Breast epithelium (tissue), 3 donors: Measurements from ENCODE around the gene CHST15.

ENCODE experiments used
- CTCF ChIP-seq, 3 donors: fragments of 450-650 bp; IDR thresholded peaks; one replicate each; pipeline ENCODE4 v1.5.1; 2016 to 2017; ENCODE audit warnings: antibody characterized with exemption in 3 of 3, mild to moderate bottlenecking in 3 of 3, moderate library complexity in 3 of 3
- POLR2A ChIP-seq: fragments of 450-650 bp; IDR thresholded peaks from one replicate; pipeline ENCODE4 v1.6.1; 2016; ENCODE audit warnings: antibody characterized with exemption, mild to moderate bottlenecking, moderate library complexity

GRCh38 chr10:124012991-124013390, 80.4 kb downstream of the CHST15 start:
- no peak for TF ChIP-seq CTCF (IDR thresholded peaks at IDR 0.05)
- TF ChIP-seq POLR2A: no peak
